NCI-H2196 treated with DMSO at 0.1 percent for 48 hours (cell line): ENCODE measurements around the gene RTBDN.

Source experiments
- DNase-seq: peaks from one replicate; lab custom pipeline; 2025; ENCODE audit not compliant: unreplicated experiment; lab: John Stamatoyannopoulos, UW

The RTBDN gene

GRCh38 chr19:12782424-12783290 lies 51.7 kb downstream of the RTBDN start:
- peak; percentile 70 for DNase-seq

- DNase-seq: no peak
These were observed 52.3 kb downstream of the RTBDN start for GRCh38 chr19:12782174-12782423.

GRCh38 chr19:12779162-12779993 lies 55.0 kb downstream of the RTBDN start:
- no peak for DNase-seq

- no peak for DNase-seq
These were observed 55.5 kb downstream of the RTBDN start for GRCh38 chr19:12778905-12779161.

- peak; percentile 68 for DNase-seq
These were observed 56.1 kb downstream of the RTBDN start for GRCh38 chr19:12778017-12778904.

- peak; percentile 73 for DNase-seq
These were observed 57.0 kb downstream of the RTBDN start for GRCh38 chr19:12777217-12778016.
